Measurements from ENCODE around the gene PTGR2.
"Not testable (repeated sequence)": the region's sequence is repeated elsewhere in the genome, so short reads cannot be mapped to it uniquely, and the experiment has no call there.

DNA sequence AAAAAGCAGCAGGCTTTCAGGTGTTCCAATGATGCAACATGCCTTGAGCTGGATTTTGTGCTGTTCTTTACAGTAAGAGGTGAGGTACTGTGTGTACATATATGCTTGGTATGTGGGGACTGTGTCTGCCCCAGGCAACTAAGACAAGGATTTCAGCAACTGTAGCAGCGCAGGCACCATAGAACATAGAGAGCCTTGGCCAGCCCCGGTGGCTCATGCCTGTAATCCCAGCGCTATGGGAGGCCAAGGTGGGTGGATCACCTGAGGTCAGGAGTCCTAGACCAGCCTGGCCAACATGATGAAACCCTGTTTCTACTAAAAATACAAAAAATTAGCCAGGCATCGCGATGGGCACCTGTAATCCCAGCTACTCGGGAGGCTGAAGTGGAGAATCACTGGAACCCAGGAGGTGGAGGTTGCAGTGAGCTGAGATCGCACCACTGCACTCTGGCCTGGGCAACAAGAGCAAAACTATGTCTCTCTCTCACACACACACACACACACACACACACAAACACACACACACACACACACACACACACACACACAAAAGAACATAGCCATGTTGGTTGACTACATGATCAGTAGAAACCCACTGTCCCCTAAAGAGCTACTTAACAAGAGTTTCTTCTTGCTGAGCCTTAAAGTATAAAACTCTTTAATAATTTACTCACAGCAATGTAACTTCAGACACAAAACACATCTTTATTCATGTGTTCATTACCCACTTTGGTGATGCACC is 13.2 kb upstream of the PTGR2 start:
- TF ChIP-seq POLR2A (IDR thresholded peaks at IDR 0.05; ENCODE audit: low read length); GATA1 (IDR thresholded peaks at IDR 0.05; ENCODE audit: low read depth, low read length): not testable (repeated sequence)
